ENCODE data around the gene PLEKHG2. TPM values are rescaled to one million over a fixed set of nuclear protein-coding genes. Genes with fewer than 3 reads are reported as not detected.

The PLEKHG2 gene
- total RNA-seq, 2 experiments from 2014 or later, result 65.7 to 65.9 TPM

- peaks cover 20% of the 10 kb centered on the region for H3K36me3 Mint-ChIP-seq
- H3K27me3 Mint-ChIP-seq, result peaks cover 2% of the 10 kb centered on the region
- H3K4me1 Mint-ChIP-seq, result peaks cover 39% of the 10 kb centered on the region
- POLR2A ChIA-PET, result interaction anchor here (0.6 to 2.7 kb wide), 4 partner anchors 13 to 22 kb away, joined by 3 to 18 read pairs (median 5); partner anchors contain the start of gene RPS16
- no peak for ATAC-seq (ENCODE audit: low read depth)
- peak overlapping the region; percentile 97 for H3K4me3 Mint-ChIP-seq
- DNase-seq, result no peak
- no peaks in the 10 kb centered on the region for H3K9me3 Mint-ChIP-seq
- H3K27ac Mint-ChIP-seq, result peak overlapping the region; percentile 98
Measured at GRCh38 chr19:39413272-39413910, 922 bp downstream of the PLEKHG2 start.

GRCh38 chr19:39413911-39414608 is 1.6 kb downstream of the PLEKHG2 start:
- Mint-ChIP-seq H3K4me1 (peaks cover 33% of the 10 kb centered on the region), H3K36me3 (peaks cover 14% of the 10 kb centered on the region), H3K27me3 (peaks cover 2% of the 10 kb centered on the region), H3K9me3 (no peaks in the 10 kb centered on the region), H3K4me3 (peak overlapping the region; percentile 97), H3K27ac (peak overlapping the region; percentile 90)
- DNase-seq, result no peak
- POLR2A ChIA-PET, result interaction anchor here (1.1 to 2.7 kb wide), 3 partner anchors 13 to 21 kb away, joined by 3 to 18 read pairs (median 5); partner anchors contain the start of gene RPS16
- no peak for ATAC-seq (ENCODE audit: low read depth)

- Mint-ChIP-seq H3K27me3 (peaks cover 2% of the 10 kb centered on the region), H3K9me3 (no peaks in the 10 kb centered on the region), H3K4me3 (no peak overlapping the region), H3K4me1 (peaks cover 31% of the 10 kb centered on the region), H3K27ac (no peak overlapping the region), H3K36me3 (peaks cover 14% of the 10 kb centered on the region)
- POLR2A ChIA-PET, result interaction anchor here (2.7 kb wide), 1 partner anchor 20 kb away, joined by 18 read pairs; the partner anchor contains the start of gene RPS16
- ATAC-seq (ENCODE audit: low read depth) (no peak), DNase-seq (no peak)
Measured at GRCh38 chr19:39415111-39416046, 2.9 kb downstream of the PLEKHG2 start.

GRCh38 chr19:39416152-39417120 is 4.0 kb downstream of the PLEKHG2 start:
- Mint-ChIP-seq H3K4me1 (peaks cover 20% of the 10 kb centered on the region), H3K4me3 (no peak overlapping the region), H3K36me3 (peaks cover 14% of the 10 kb centered on the region), H3K27ac (no peak overlapping the region), H3K27me3 (peaks cover 2% of the 10 kb centered on the region), H3K9me3 (no peaks in the 10 kb centered on the region)
- ATAC-seq (ENCODE audit: low read depth) (no peak), DNase-seq (no peak)
- POLR2A ChIA-PET, result interaction anchor here (6.0 kb wide), 1 partner anchor 19 kb away, joined by 26 read pairs; the partner anchor contains the start of gene RPS16

- ATAC-seq (ENCODE audit: low read depth) (no peak), DNase-seq (no peak)
- peaks cover 12% of the 10 kb centered on the region for H3K36me3 Mint-ChIP-seq
- H3K4me3 Mint-ChIP-seq, result no peak overlapping the region
- POLR2A ChIA-PET, result interaction anchor here (0.6 to 6.0 kb wide), 3 partner anchors 13 to 21 kb away, joined by 3 to 26 read pairs (median 4); partner anchors contain the start of gene RPS16
- peaks cover 14% of the 10 kb centered on the region for H3K4me1 Mint-ChIP-seq
- no peaks in the 10 kb centered on the region for H3K9me3 Mint-ChIP-seq
- no peak overlapping the region for H3K27ac Mint-ChIP-seq
- no peaks in the 10 kb centered on the region for H3K27me3 Mint-ChIP-seq
Measured at GRCh38 chr19:39417463-39418181, 5.2 kb downstream of the PLEKHG2 start.

GRCh38 chr19:39419003-39419402 is 6.5 kb downstream of the PLEKHG2 start:
- H3K27ac Mint-ChIP-seq, result no peak overlapping the region
- H3K9me3 Mint-ChIP-seq, result no peaks in the 10 kb centered on the region
- peaks cover 10% of the 10 kb centered on the region for H3K4me1 Mint-ChIP-seq
- POLR2A ChIA-PET, result interaction anchor here (0.9 to 6.0 kb wide), 3 partner anchors 9 to 16 kb away, joined by 4 to 26 read pairs (median 4); partner anchors contain the start of gene RPS16
- peaks cover 11% of the 10 kb centered on the region for H3K36me3 Mint-ChIP-seq
- ATAC-seq (ENCODE audit: low read depth) (no peak), DNase-seq (no peak)
- no peaks in the 10 kb centered on the region for H3K27me3 Mint-ChIP-seq
- H3K4me3 Mint-ChIP-seq, result no peak overlapping the region

GRCh38 chr19:39420769-39421168 is 8.3 kb downstream of the PLEKHG2 start:
- no peak overlapping the region for H3K4me3 Mint-ChIP-seq
- H3K36me3 Mint-ChIP-seq, result peaks cover 5% of the 10 kb centered on the region
- DNase-seq, result no peak
- H3K27me3 Mint-ChIP-seq, result no peaks in the 10 kb centered on the region
- no peak for ATAC-seq (ENCODE audit: low read depth)
- POLR2A ChIA-PET, result interaction anchor here (6.0 kb wide), 1 partner anchor 15 kb away, joined by 26 read pairs; the partner anchor contains the start of gene RPS16
- H3K9me3 Mint-ChIP-seq, result no peaks in the 10 kb centered on the region
- peaks cover 1% of the 10 kb centered on the region for H3K4me1 Mint-ChIP-seq
- no peak overlapping the region for H3K27ac Mint-ChIP-seq

- POLR2A ChIA-PET, result interaction anchor here (0.6 to 6.0 kb wide), 2 partner anchors 13 to 22 kb away, joined by 4 to 26 read pairs; partner anchors contain the start of gene RPS16
- peaks cover 7% of the 10 kb centered on the region for H3K36me3 Mint-ChIP-seq
- no peaks in the 10 kb centered on the region for H3K9me3 Mint-ChIP-seq
- peaks cover 1% of the 10 kb centered on the region for H3K4me1 Mint-ChIP-seq
- DNase-seq (no peak), ATAC-seq (ENCODE audit: low read depth) (no peak)
- no peak overlapping the region for H3K4me3 Mint-ChIP-seq
- H3K27me3 Mint-ChIP-seq, result no peaks in the 10 kb centered on the region
- no peak overlapping the region for H3K27ac Mint-ChIP-seq
Measured at GRCh38 chr19:39422020-39422419, 9.6 kb downstream of the PLEKHG2 start.

GRCh38 chr19:39423258-39424086 is 11.0 kb downstream of the PLEKHG2 start:
- Mint-ChIP-seq H3K4me3 (no peak overlapping the region), H3K4me1 (no peaks in the 10 kb centered on the region), H3K27me3 (no peaks in the 10 kb centered on the region), H3K9me3 (no peaks in the 10 kb centered on the region), H3K36me3 (peaks cover 6% of the 10 kb centered on the region), H3K27ac (no peak overlapping the region)
- DNase-seq (no peak), ATAC-seq (ENCODE audit: low read depth) (no peak)
- POLR2A ChIA-PET, result interaction anchor here (1.8 kb wide), 1 partner anchor 12 kb away, joined by 10 read pairs; the partner anchor contains the start of gene RPS16

GRCh38 chr19:39424934-39425333 is 12.5 kb downstream of the PLEKHG2 start:
- Mint-ChIP-seq H3K4me3 (no peak overlapping the region), H3K27ac (no peak overlapping the region), H3K4me1 (peaks cover 2% of the 10 kb centered on the region), H3K27me3 (no peaks in the 10 kb centered on the region), H3K9me3 (no peaks in the 10 kb centered on the region), H3K36me3 (peaks cover 6% of the 10 kb centered on the region)
- DNase-seq (no peak), ATAC-seq (ENCODE audit: low read depth) (no peak)
- POLR2A ChIA-PET, result interaction anchor here (1.8 kb wide), 1 partner anchor 11 kb away, joined by 10 read pairs; the partner anchor contains the start of gene RPS16

- Mint-ChIP-seq H3K27me3 (no peaks in the 10 kb centered on the region), H3K27ac (no peak overlapping the region), H3K36me3 (peaks cover 6% of the 10 kb centered on the region), H3K4me3 (no peak overlapping the region), H3K9me3 (no peaks in the 10 kb centered on the region), H3K4me1 (peaks cover 5% of the 10 kb centered on the region)
- no peak for ATAC-seq (ENCODE audit: low read depth)
- no peak for DNase-seq
- POLR2A ChIA-PET, result interaction anchor here (3.0 kb wide), 1 partner anchor 10 kb away, joined by 11 read pairs; the partner anchor contains the start of gene RPS16
Measured at GRCh38 chr19:39425744-39426143, 13.3 kb downstream of the PLEKHG2 start.

Data from activated naive CD8-positive, alpha-beta T cell treated with anti-CD3 and anti-CD28 coated beads, Interleukin-2, amount 10 ng/mL, durations not matched to agents 7 days and 5 days (primary cell).